HepG2 (cell line): ENCODE measurements around the gene RBCK1. TPM values are rescaled to one million over a fixed set of nuclear protein-coding genes. Genes with fewer than 3 reads are reported as not detected.

ENCODE experiments used
- CSRNP2 ChIP-seq: sonication (generic); formaldehyde crosslinking; conservative IDR thresholded peaks from 2 replicates; pipeline ENCODE4 v1.8.0; 2022; ENCODE audit warnings: low read depth, missing genetic modification reagents
- FOXK2 ChIP-seq: fragments of 450-650 bp; IDR thresholded peaks from 2 replicates; pipeline ENCODE4 v1.6.1; 2016
- HCFC1 ChIP-seq: fragments of 150-350 bp; IDR thresholded peaks from 2 replicates; pipeline ENCODE4 v1.6.1; 2014; ENCODE audit warnings: low read depth, low read length
- HNF1B ChIP-seq: sonication (generic); formaldehyde crosslinking; IDR thresholded peaks from 2 replicates; pipeline ENCODE4 v1.5.1; 2020; ENCODE audit warnings: mild to moderate bottlenecking, moderate library complexity, missing genetic modification reagents
- MEIS1 ChIP-seq: sonication (generic); formaldehyde crosslinking; IDR thresholded peaks from 2 replicates; pipeline ENCODE4 v1.9.0; 2021; ENCODE audit warnings: mild to moderate bottlenecking, missing genetic modification reagents, moderate library complexity, borderline replicate concordance
- MYC ChIP-seq: sonication (generic); formaldehyde crosslinking; IDR thresholded peaks from 2 replicates; pipeline ENCODE4 v1.9.0; 2021; ENCODE audit warnings: missing genetic modification reagents, borderline replicate concordance
- POGZ ChIP-seq: sonication (generic); formaldehyde crosslinking; IDR thresholded peaks from 2 replicates; pipeline ENCODE4 v1.4.0; 2020; ENCODE audit warnings: mild to moderate bottlenecking, missing genetic modification reagents
- POLR2A ChIP-seq, 2 experiments: IDR thresholded peaks; 2 replicates each; pipeline ENCODE4 v1.6.1; 2011; ENCODE audit warnings: low read depth in 2 of 2, low read length in 2 of 2, mild to moderate bottlenecking in 1 of 2, moderate library complexity in 1 of 2; ENCODE audit not compliant: insufficient read depth in 1 of 2
- RFX1 ChIP-seq: fragments of 450-650 bp; IDR thresholded peaks from 2 replicates; pipeline ENCODE4 v1.6.1; 2017
- SMARCC2 ChIP-seq: fragments of 450-650 bp; IDR thresholded peaks from 2 replicates; pipeline ENCODE4 v1.6.1; 2017; ENCODE audit warnings: antibody characterized with exemption, mild to moderate bottlenecking
- ZMYM3 ChIP-seq: sonication (generic); formaldehyde crosslinking; IDR thresholded peaks from 2 replicates; pipeline ENCODE4 v1.5.1; 2020; ENCODE audit warnings: mild to moderate bottlenecking, missing genetic modification reagents
- ZNF276 ChIP-seq: sonication (generic); formaldehyde crosslinking; IDR thresholded peaks from 2 replicates; pipeline ENCODE4 v1.4.0; 2020; ENCODE audit warnings: mild to moderate bottlenecking, low read depth, missing genetic modification reagents
- ZNF280B ChIP-seq: sonication (generic); formaldehyde crosslinking; IDR thresholded peaks from 2 replicates; pipeline ENCODE4 v1.5.0; 2020; ENCODE audit warnings: missing genetic modification reagents, mild to moderate bottlenecking, borderline replicate concordance
- ZNF329 ChIP-seq: sonication (generic); formaldehyde crosslinking; IDR thresholded peaks from 2 replicates; pipeline ENCODE4 v1.9.0; 2021; ENCODE audit warnings: low read depth, mild to moderate bottlenecking, missing genetic modification reagents
- ZNF350 ChIP-seq: sonication (generic); formaldehyde crosslinking; IDR thresholded peaks from 2 replicates; pipeline ENCODE4 v1.4.0; 2020; ENCODE audit warnings: mild to moderate bottlenecking, low read depth, missing genetic modification reagents, borderline replicate concordance
- ZNF414 ChIP-seq: sonication (generic); formaldehyde crosslinking; IDR thresholded peaks from 2 replicates; pipeline ENCODE4 v1.5.0; 2020; ENCODE audit warnings: missing genetic modification reagents
- ZNF569 ChIP-seq: sonication (generic); formaldehyde crosslinking; IDR thresholded peaks from 2 replicates; pipeline ENCODE4 v1.5.0; 2020; ENCODE audit warnings: mild to moderate bottlenecking, missing genetic modification reagents, moderate library complexity, borderline replicate concordance
- ZNF576 ChIP-seq: sonication (generic); formaldehyde crosslinking; IDR thresholded peaks from 2 replicates; pipeline ENCODE4 v1.4.0; 2020; ENCODE audit warnings: mild to moderate bottlenecking, missing genetic modification reagents
- ZNF597 ChIP-seq: sonication (generic); formaldehyde crosslinking; IDR thresholded peaks from 2 replicates; pipeline ENCODE4 v1.5.0; 2020; ENCODE audit warnings: missing genetic modification reagents
- polyA plus RNA-seq, 8 experiments: library from polyadenylated mRNA; depleted of rRNA in 3 of 8; stranded (reverse) in 7 of 8; unstranded in 1 of 8; fragments of >200 nt; fragmentation: Illumina TruSeq in 4 of 8; extraction: Trizol in 4 of 8; gene quantifications; 2 replicates each; pipeline versions ENCODE4 v1.2.1 to v1.2.3, GENCODE V29; 2011 to 2016; ENCODE audit warnings: low read depth in 4 of 8, missing spikeins in 1 of 8, mixed read lengths in 1 of 8; ENCODE audit not compliant: insufficient read depth in 1 of 8
- total RNA-seq, 5 experiments: library from RNA; depleted of rRNA; stranded (reverse); fragments of >200 nt; fragmentation: Illumina TruSeq; extraction: Trizol; gene quantifications; 2 replicates each; pipeline ENCODE4 v1.2.3, GENCODE V29; 2016; ENCODE audit warnings: low read depth in 1 of 5

Gene RBCK1
- total and polyA plus RNA-seq, 2 of the 13 experiments (the other 11 are each of a cell fraction or from before 2014, with no cell fraction given), result 149 to 215 TPM

- no peak; the same call in 1 of the 2 replicates for TF ChIP-seq ZNF414 (CRISPR knock-in tag)
- TF ChIP-seq POGZ (CRISPR knock-in tag), result peak; percentile 57
- TF ChIP-seq ZNF576 (CRISPR knock-in tag), result peak; percentile 36; the same call in 1 of the 2 replicates
- TF ChIP-seq ZNF276 (CRISPR knock-in tag), result peak; percentile 52; the same call in 1 of the 2 replicates
- TF ChIP-seq ZNF350 (CRISPR knock-in tag), result peak; percentile 80
- peak; percentile 55 for TF ChIP-seq ZMYM3 (CRISPR knock-in tag)
- TF ChIP-seq ZNF329, result peak; percentile 88
- TF ChIP-seq MEIS1, result 0 out of 2 replicates have a peak, but pooled peaks have one; percentile 17
- 0 out of 2 replicates have a peak, but pooled peaks have one; percentile 4 for TF ChIP-seq FOXK2
- TF ChIP-seq POLR2A (IDR thresholded peaks at IDR 0.05; ENCODE audit: insufficient read depth in 1 of 2, low read depth in 2 of 2, low read length in 2 of 2), result peak; percentile 96 to 98
- peak; percentile 85 for TF ChIP-seq ZNF280B
- no peak for TF ChIP-seq ZNF597
- TF ChIP-seq HCFC1, result peak; percentile 43
- no peak for TF ChIP-seq SMARCC2
- no peak for TF ChIP-seq RFX1
- no peak; the same call in 1 of the 2 replicates for TF ChIP-seq MYC (CRISPR knock-in tag)
- TF ChIP-seq CSRNP2 (CRISPR knock-in tag), result no peak
- TF ChIP-seq HNF1B, result peak; percentile 47; the same call in 1 of the 2 replicates
- no peak; the same call in 1 of the 2 replicates for TF ChIP-seq ZNF569 (CRISPR knock-in tag)
Measured at GRCh38 chr20:407133-407952, 756 bp upstream of the RBCK1 start (continued).
